ENCODE results near the gene NEXN.

Gene NEXN

GRCh38 chr1:77888081-77888780 is at the start of gene NEXN:
Gene NEXN, plus strand, starts transcription at chr1:77888624. Its CDS starts 27,483 bp downstream, at chr1:77916107.
- peak; percentile 69 for DNase-seq (ENCODE audit: low spot score)

- no peak for DNase-seq (ENCODE audit: low spot score)
Observed at GRCh38 chr1:77841574-77841973, 46.9 kb upstream of the NEXN start.

GRCh38 chr1:77845951-77846350 is 42.5 kb upstream of the NEXN start:
- no peak for DNase-seq (ENCODE audit: low spot score)

GRCh38 chr1:77846966-77847365 is 41.5 kb upstream of the NEXN start:
- no peak for DNase-seq (ENCODE audit: low spot score)

GRCh38 chr1:77847621-77848080 is 40.8 kb upstream of the NEXN start:
- DNase-seq (ENCODE audit: low spot score), result no peak

GRCh38 chr1:77850082-77850481 is 38.3 kb upstream of the NEXN start:
- DNase-seq (ENCODE audit: low spot score), result no peak

GRCh38 chr1:77857552-77857951 is 30.9 kb upstream of the NEXN start:
- no peak for DNase-seq (ENCODE audit: low spot score)

- DNase-seq (ENCODE audit: low spot score), result no peak
Observed at GRCh38 chr1:77858725-77859124, 29.7 kb upstream of the NEXN start.

- no peak for DNase-seq (ENCODE audit: low spot score)
Observed at GRCh38 chr1:77859248-77859647, 29.2 kb upstream of the NEXN start.

- DNase-seq (ENCODE audit: low spot score), result no peak
Observed at GRCh38 chr1:77866296-77866695, 22.1 kb upstream of the NEXN start.

GRCh38 chr1:77872645-77873044 is 15.8 kb upstream of the NEXN start:
- DNase-seq (ENCODE audit: low spot score), result no peak

- DNase-seq (ENCODE audit: low spot score), result no peak
Observed at GRCh38 chr1:77873461-77873860, 15.0 kb upstream of the NEXN start.

- no peak for DNase-seq (ENCODE audit: low spot score)
Observed at GRCh38 chr1:77874804-77875445, 13.5 kb upstream of the NEXN start.

GRCh38 chr1:77876884-77877283 is 11.5 kb upstream of the NEXN start:
- DNase-seq (ENCODE audit: low spot score), result no peak

- DNase-seq (ENCODE audit: low spot score), result no peak
Observed at GRCh38 chr1:77881061-77881460, 7.4 kb upstream of the NEXN start.

GRCh38 chr1:77882411-77882810 is 6.0 kb upstream of the NEXN start:
- no peak for DNase-seq (ENCODE audit: low spot score)

- peak; percentile 31 for DNase-seq (ENCODE audit: low spot score)
Observed at GRCh38 chr1:77888781-77889642, 588 bp downstream of the NEXN start.

- DNase-seq (ENCODE audit: low spot score), result no peak
Observed at GRCh38 chr1:77889671-77890070, 1.2 kb downstream of the NEXN start.

GRCh38 chr1:77891200-77891599 is 2.8 kb downstream of the NEXN start:
- DNase-seq (ENCODE audit: low spot score), result no peak

- no peak for DNase-seq (ENCODE audit: low spot score)
Observed at GRCh38 chr1:77899647-77900320, 11.4 kb downstream of the NEXN start.

- DNase-seq (ENCODE audit: low spot score), result peak; percentile 14
Observed at GRCh38 chr1:77900687-77901293, 12.4 kb downstream of the NEXN start.

- DNase-seq (ENCODE audit: low spot score), result no peak
Observed at GRCh38 chr1:77905603-77906002, 17.2 kb downstream of the NEXN start.

All from HuH-7 (cell line).